ENCODE results near the gene EBP. TPM values are rescaled to one million over a fixed set of nuclear protein-coding genes. Genes with fewer than 3 reads are reported as not detected.

EBP gene
- polyA plus RNA-seq, 1 donor (not counting 4 experiments of a cell fraction or from before 2014, with no cell fraction given) = 194 TPM

DNA sequence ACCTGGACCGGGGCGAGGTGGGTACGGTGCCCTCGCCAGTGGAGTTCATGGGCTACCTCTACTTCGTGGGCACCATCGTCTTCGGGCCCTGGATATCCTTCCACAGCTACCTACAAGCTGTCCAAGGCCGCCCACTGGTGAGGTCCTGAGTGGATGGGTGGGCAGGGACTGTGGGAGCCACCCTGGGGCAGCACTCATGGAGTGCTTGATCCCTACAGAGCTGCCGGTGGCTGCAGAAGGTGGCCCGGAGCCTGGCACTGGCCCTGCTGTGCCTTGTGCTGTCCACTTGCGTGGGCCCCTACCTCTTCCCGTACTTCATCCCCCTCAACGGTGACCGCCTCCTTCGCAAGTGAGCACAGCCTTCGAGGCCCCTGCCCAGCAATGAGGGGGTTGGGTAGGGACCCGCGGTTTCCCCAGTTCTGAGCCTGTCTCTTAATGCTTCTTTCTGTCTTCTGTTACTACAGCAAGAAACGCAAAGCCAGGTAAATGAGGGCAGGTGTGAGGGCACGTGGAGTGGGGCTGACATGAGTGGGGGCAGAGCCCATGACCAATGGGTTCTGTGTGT lies 9.2 kb upstream of the EBP start:
- Histone ChIP-seq H3K9me1 (ENCODE audit: control insufficient read depth, extremely low read depth, insufficient read depth, low read length) (no peaks in the 10 kb centered on the region), H2AFZ (ENCODE audit: control insufficient read depth, low read length) (no peak overlapping the region), H3K9me3 (ENCODE audit: control insufficient read depth, low read depth, low read length) (peaks cover 4% of the 10 kb centered on the region), H4K20me1 (ENCODE audit: control insufficient read depth, extremely low read depth, insufficient read depth, low read length) (no peaks in the 10 kb centered on the region), H3K27ac (ENCODE audit: control insufficient read depth, insufficient read depth, low read length) (no peak overlapping the region), H3K79me2 (ENCODE audit: control insufficient read depth, insufficient read depth, low read length) (peaks cover 17% of the 10 kb centered on the region), H3K4me3 (ENCODE audit: control insufficient read depth in 2 of 3, extremely low read depth in 1 of 3, insufficient read depth in 2 of 3, low read depth in 1 of 3, low read length in 3 of 3) (no peak overlapping the region), H3K4me1 (ENCODE audit: control insufficient read depth, extremely low read depth, insufficient read depth, low read length) (peaks cover 14% of the 10 kb centered on the region), H3K36me3 (ENCODE audit: control insufficient read depth in 2 of 2, extremely low read depth in 1 of 2, insufficient read depth in 2 of 2, low read length in 2 of 2) (peaks cover 3 to 4% of the 10 kb centered on the region in 2 experiments), H3K9ac (ENCODE audit: control insufficient read depth, extremely low read depth, insufficient read depth, low read length) (no peak overlapping the region), H3K4me2 (ENCODE audit: control insufficient read depth, extremely low read depth, insufficient read depth, low read depth, low read length) (no peak overlapping the region), H3K27me3 (ENCODE audit: control insufficient read depth, extremely low read depth, insufficient read depth, low read length) (no peaks in the 10 kb centered on the region)
- dilution Hi-C loops (cut with MboI; ENCODE audit: extremely low pct_ligation_motif_present, low sequenced_read_pairs) = no loop called here
- FAIRE-seq = no peak
- TF ChIP-seq, protein P1, sequence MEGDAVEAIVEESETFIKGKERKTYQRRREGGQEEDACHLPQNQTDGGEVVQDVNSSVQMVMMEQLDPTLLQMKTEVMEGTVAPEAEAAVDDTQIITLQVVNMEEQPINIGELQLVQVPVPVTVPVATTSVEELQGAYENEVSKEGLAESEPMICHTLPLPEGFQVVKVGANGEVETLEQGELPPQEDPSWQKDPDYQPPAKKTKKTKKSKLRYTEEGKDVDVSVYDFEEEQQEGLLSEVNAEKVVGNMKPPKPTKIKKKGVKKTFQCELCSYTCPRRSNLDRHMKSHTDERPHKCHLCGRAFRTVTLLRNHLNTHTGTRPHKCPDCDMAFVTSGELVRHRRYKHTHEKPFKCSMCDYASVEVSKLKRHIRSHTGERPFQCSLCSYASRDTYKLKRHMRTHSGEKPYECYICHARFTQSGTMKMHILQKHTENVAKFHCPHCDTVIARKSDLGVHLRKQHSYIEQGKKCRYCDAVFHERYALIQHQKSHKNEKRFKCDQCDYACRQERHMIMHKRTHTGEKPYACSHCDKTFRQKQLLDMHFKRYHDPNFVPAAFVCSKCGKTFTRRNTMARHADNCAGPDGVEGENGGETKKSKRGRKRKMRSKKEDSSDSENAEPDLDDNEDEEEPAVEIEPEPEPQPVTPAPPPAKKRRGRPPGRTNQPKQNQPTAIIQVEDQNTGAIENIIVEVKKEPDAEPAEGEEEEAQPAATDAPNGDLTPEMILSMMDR (optimal IDR thresholded peaks at IDR 0.05 in 1 of 3, IDR thresholded peaks at IDR 0.05 in 1 of 3, conservative IDR thresholded peaks at IDR 0.05 in 1 of 3; ENCODE audit: extremely low read depth in 1 of 3, insufficient read depth in 2 of 3, low read length in 3 of 3) = no peak
- TF ChIP-seq EZH2 (IDR thresholded peaks at IDR 0.05; ENCODE audit: low read length) = no peak
- DNase-seq (ENCODE audit: low read depth, low spot score) = no peak

DNA sequence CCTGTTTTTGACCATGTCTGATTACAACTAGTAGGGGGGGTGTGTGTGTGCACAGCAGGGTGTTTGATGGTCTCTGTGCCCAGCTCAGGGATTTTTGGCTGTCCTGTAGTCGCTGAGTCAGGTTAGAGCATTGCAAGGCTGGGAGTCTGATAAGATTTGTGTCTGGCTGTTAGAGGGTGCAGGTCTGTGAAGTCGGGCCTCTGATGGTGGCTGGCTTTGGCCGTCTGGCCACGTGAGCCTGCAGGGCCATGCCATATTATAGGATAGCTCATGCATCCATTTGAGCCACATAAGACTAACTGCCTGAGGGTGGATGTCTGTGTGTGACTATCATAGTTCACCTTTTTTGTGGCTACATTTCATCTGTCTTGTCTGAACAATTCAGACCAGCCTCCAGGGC lies 7.9 kb upstream of the EBP start:
- no peak overlapping the region for H3K4me2 ChIP-seq (ENCODE audit: control insufficient read depth, extremely low read depth, insufficient read depth, low read depth, low read length)
- H3K27ac ChIP-seq (ENCODE audit: control insufficient read depth, insufficient read depth, low read length) = no peak overlapping the region
- H3K9ac ChIP-seq (ENCODE audit: control insufficient read depth, extremely low read depth, insufficient read depth, low read length) = no peak overlapping the region
- H2AFZ ChIP-seq (ENCODE audit: control insufficient read depth, low read length) = no peak overlapping the region
- no peaks in the 10 kb centered on the region for H4K20me1 ChIP-seq (ENCODE audit: control insufficient read depth, extremely low read depth, insufficient read depth, low read length)
- H3K36me3 ChIP-seq (ENCODE audit: control insufficient read depth in 2 of 2, extremely low read depth in 1 of 2, insufficient read depth in 2 of 2, low read length in 2 of 2) = peaks cover 3 to 4% of the 10 kb centered on the region in 2 experiments
- DNase-seq (ENCODE audit: low read depth, low spot score) (no peak), FAIRE-seq (no peak)
- no peaks in the 10 kb centered on the region for H3K27me3 ChIP-seq (ENCODE audit: control insufficient read depth, extremely low read depth, insufficient read depth, low read length)
- no peaks in the 10 kb centered on the region for H3K9me1 ChIP-seq (ENCODE audit: control insufficient read depth, extremely low read depth, insufficient read depth, low read length)
- dilution Hi-C loops (cut with MboI; ENCODE audit: extremely low pct_ligation_motif_present, low sequenced_read_pairs) = no loop called here
- peaks cover 4% of the 10 kb centered on the region for H3K9me3 ChIP-seq (ENCODE audit: control insufficient read depth, low read depth, low read length)
- no peak overlapping the region for H3K4me3 ChIP-seq (ENCODE audit: control insufficient read depth in 2 of 3, extremely low read depth in 1 of 3, insufficient read depth in 2 of 3, low read depth in 1 of 3, low read length in 3 of 3)
- H3K79me2 ChIP-seq (ENCODE audit: control insufficient read depth, insufficient read depth, low read length) = peaks cover 17% of the 10 kb centered on the region
- no peak for TF ChIP-seq EZH2 (IDR thresholded peaks at IDR 0.05; ENCODE audit: low read length)
- TF ChIP-seq, protein P1 (optimal IDR thresholded peaks at IDR 0.05 in 1 of 3, IDR thresholded peaks at IDR 0.05 in 1 of 3, conservative IDR thresholded peaks at IDR 0.05 in 1 of 3; ENCODE audit: extremely low read depth in 1 of 3, insufficient read depth in 2 of 3, low read length in 3 of 3) = no peak
- peaks cover 14% of the 10 kb centered on the region for H3K4me1 ChIP-seq (ENCODE audit: control insufficient read depth, extremely low read depth, insufficient read depth, low read length)
